Smooth muscle cell of the coronary artery (primary cell): ENCODE measurements around the gene SLC44A5. TPM values are rescaled to one million over a fixed set of nuclear protein-coding genes. Genes with fewer than 3 reads are reported as not detected.

Experiments used
- total RNA-seq: library from RNA; depleted of rRNA; stranded (reverse); fragments of >200 nt; gene quantifications from 2 replicates; pipeline ENCODE4 v1.2.3, GENCODE V29; 2014; ENCODE audit warnings: low replicate concordance

SLC44A5 gene
- under 0.01 and 0.83 TPM in 2 replicates for total RNA-seq

GRCh38 chr1:75611014-75611413 lies at the start of gene SLC44A5:
SLC44A5 (minus strand) TSS chr1:75611114; CDS start chr1:75541447, 69,667 bp downstream.

Other genes starting within 250 kb of the SLC44A5 start
- gene ACADM, start 113.6 kb upstream of the SLC44A5 start, total RNA-seq: 12.8 and 25.9 TPM in 2 replicates
- gene RABGGTB, start 175.1 kb upstream of the SLC44A5 start, total RNA-seq: 61.4 and 92.8 TPM in 2 replicates
- gene MSH4, start 185.8 kb upstream of the SLC44A5 start, total RNA-seq: 0.08 and 0.35 TPM in 2 replicates